CD14-positive monocyte (primary cell): ENCODE measurements around the gene NOP14. TPM values are rescaled to one million over a fixed set of nuclear protein-coding genes. Genes with fewer than 3 reads are reported as not detected.

ENCODE experiments used
- DNase-seq, 3 donors: peaks; one replicate each; pipeline ENCODE4 v3.0.0-alpha.2; 2011 to 2022
- H2AFZ ChIP-seq: 2 replicates; pipeline ENCODE4 v1.6.0; 2012; ENCODE audit warnings: mild to moderate bottlenecking, low read depth, low read length, inconsistent platforms; ENCODE audit not compliant: insufficient read depth, poor library complexity, severe bottlenecking
- H3K27ac ChIP-seq, 2 donors: 1 replicate in 1 of 2; 2 replicates in 1 of 2; pipeline ENCODE4 v1.5.1; 2012 to 2013; ENCODE audit warnings: low read length in 2 of 2, control low read depth in 1 of 2, inconsistent platforms in 1 of 2, low read depth in 1 of 2, mild to moderate bottlenecking in 1 of 2
- H3K27me3 ChIP-seq, 2 donors: one replicate each; pipeline versions ENCODE4 v1.6.0 to v1.6.1; 2011 to 2013; ENCODE audit warnings: low read length in 2 of 2; ENCODE audit not compliant: control insufficient read depth in 2 of 2, insufficient read depth in 2 of 2
- H3K36me3 ChIP-seq, 2 donors: replicated peaks in 1 of 2; 1 replicate in 1 of 2; 2 replicates in 1 of 2; pipeline versions ENCODE4 v1.5.1 to v1.6.1; 2012 to 2013; ENCODE audit warnings: low read length in 2 of 2, control low read depth in 1 of 2, inconsistent platforms in 1 of 2, mild to moderate bottlenecking in 1 of 2; ENCODE audit not compliant: insufficient read depth in 2 of 2, control insufficient read depth in 1 of 2
- H3K4me1 ChIP-seq, 2 donors: 1 replicate in 1 of 2; 2 replicates in 1 of 2; pipeline versions ENCODE4 v1.5.1 to v1.6.1; 2012 to 2013; ENCODE audit warnings: low read length in 2 of 2, control low read depth in 1 of 2, inconsistent platforms in 1 of 2, mild to moderate bottlenecking in 1 of 2, moderate library complexity in 1 of 2; ENCODE audit not compliant: insufficient read depth in 2 of 2, control insufficient read depth in 1 of 2
- H3K4me2 ChIP-seq: replicated peaks from 2 replicates; pipeline ENCODE3; 2012; ENCODE audit warnings: low read length, moderate library complexity, mild to moderate bottlenecking; ENCODE audit not compliant: poor library complexity, severe bottlenecking; ENCODE audit errors: extremely low read depth
- H3K4me3 ChIP-seq, 3 experiments: fragments of 200-600 bp in 1 of 3; sonication (generic) in 1 of 3; replicated peaks in 1 of 3; 1 replicate in 2 of 3; 2 replicates in 1 of 3; pipeline ENCODE4 v1.5.1; 2011 to 2013; ENCODE audit warnings: low read length in 3 of 3, mild to moderate bottlenecking in 3 of 3, control low read depth in 2 of 3, low read depth in 2 of 3, inconsistent platforms in 1 of 3, moderate library complexity in 1 of 3
- H3K79me2 ChIP-seq: 2 replicates; pipeline ENCODE4 v1.6.0; 2012; ENCODE audit warnings: mild to moderate bottlenecking, control low read depth, inconsistent platforms, low read length, moderate library complexity; ENCODE audit not compliant: insufficient read depth
- H3K9ac ChIP-seq: 2 replicates; pipeline ENCODE4 v1.6.0; 2017; ENCODE audit warnings: low read length, mild to moderate bottlenecking; ENCODE audit not compliant: insufficient read depth, poor library complexity, severe bottlenecking
- H3K9me3 ChIP-seq, 2 donors: replicated peaks in 1 of 2; 1 replicate in 1 of 2; 2 replicates in 1 of 2; pipeline versions ENCODE4 v1.5.1 to v1.6.1; 2012 to 2013; ENCODE audit warnings: low read length in 2 of 2, control low read depth in 1 of 2; ENCODE audit not compliant: control insufficient read depth in 1 of 2, insufficient read depth in 1 of 2
- H4K20me1 ChIP-seq: 2 replicates; pipeline ENCODE4 v1.6.0; 2012; ENCODE audit warnings: mild to moderate bottlenecking, low read length, control low read depth, moderate library complexity; ENCODE audit not compliant: insufficient read depth
- H3K27ac Mint-ChIP-seq, 7 donors: one replicate each; pipeline ENCODE4 v1.8.0; 2020; ENCODE audit warnings: mild to moderate bottlenecking in 7 of 7, mixed read lengths in 7 of 7, moderate library complexity in 6 of 7, inconsistent platforms in 2 of 7
- H3K27me3 Mint-ChIP-seq, 3 donors: one replicate each; pipeline ENCODE4 v1.8.0; 2021 to 2022; ENCODE audit warnings: low read depth in 3 of 3, mild to moderate bottlenecking in 3 of 3, mixed read lengths in 3 of 3, moderate library complexity in 3 of 3, inconsistent platforms in 1 of 3
- H3K36me3 Mint-ChIP-seq, 2 donors: one replicate each; pipeline ENCODE4 v1.8.0; 2020; ENCODE audit warnings: mixed read lengths in 2 of 2, inconsistent platforms in 1 of 2, mild to moderate bottlenecking in 1 of 2
- H3K4me1 Mint-ChIP-seq: one replicate; pipeline ENCODE4 v1.8.0; 2020; ENCODE audit warnings: mild to moderate bottlenecking, mixed read lengths
- H3K4me3 Mint-ChIP-seq, 2 donors: one replicate each; pipeline ENCODE4 v1.8.0; 2020; ENCODE audit warnings: mild to moderate bottlenecking in 2 of 2, mixed read lengths in 2 of 2, moderate library complexity in 1 of 2
- H3K9me3 Mint-ChIP-seq, 7 donors: one replicate each; pipeline ENCODE4 v1.8.0; 2020 to 2022; ENCODE audit warnings: mixed read lengths in 7 of 7, mild to moderate bottlenecking in 6 of 7, moderate library complexity in 6 of 7, inconsistent platforms in 2 of 7
- WGBS: methylation state at CpG from one replicate; pipeline ENCODE4 v1.1.5; 2013; ENCODE audit warnings: missing lambda C conversion rate; ENCODE audit not compliant: insufficient coverage; 5-methylcytosine and 5-hydroxymethylcytosine counted together
- intact Hi-C, 2 donors: fragments of 100-400 bp; cut with micrococcal nuclease; formaldehyde crosslinking; loops; one replicate each; pipeline versions ENCODE4 v1.15.0 to v1.15.1; 2023
- polyA plus RNA-seq, 3 donors: library from polyadenylated mRNA; depleted of rRNA in 1 of 3; unstranded in 2 of 3; stranded (reverse) in 1 of 3; fragments of 300-500 nt in 2 of 3; fragments of >200 nt in 1 of 3; fragmentation: Illumina TruSeq in 2 of 3; gene quantifications; 1 replicate in 2 of 3; 2 replicates in 1 of 3; pipeline ENCODE4 v1.2.3, GENCODE V29; 2012 to 2021
- TF ChIP-seq, protein P1 (sequence below): fragments of 200-600 bp; IDR thresholded peaks from one replicate; pipeline ENCODE4 v1.8.0; 2022; ENCODE audit warnings: antibody characterized with exemption, mild to moderate bottlenecking

NOP14 gene
- polyA plus RNA-seq, 3 donors: 3.9 to 6.2 (median 4.3) TPM

DNA sequence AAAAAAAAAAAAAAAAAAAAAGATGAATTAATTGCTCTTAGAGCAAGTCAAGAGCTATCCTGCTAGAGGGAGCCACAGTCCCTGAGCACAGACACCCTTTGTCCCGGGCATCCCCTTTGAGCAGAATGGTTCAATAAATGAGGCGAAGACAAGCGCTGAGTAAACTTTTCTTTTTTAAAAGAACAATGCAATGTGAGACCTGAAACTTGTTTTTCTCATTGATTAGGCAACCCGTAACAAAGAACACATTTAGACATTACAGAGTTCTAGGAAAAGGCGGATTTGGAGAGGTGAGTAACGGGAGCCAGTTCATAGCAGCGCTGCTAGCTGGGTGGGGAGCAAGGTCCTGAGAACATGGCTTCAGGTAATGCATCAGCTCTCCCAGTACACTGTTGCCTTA, 46.2 kb upstream of the NOP14 start:
- no peak overlapping the region for H3K27ac Mint-ChIP-seq
- H3K4me3 Mint-ChIP-seq: no peak overlapping the region
- peaks cover 0 to 3% (median 0%) of the 10 kb centered on the region in 3 donors for H3K27me3 Mint-ChIP-seq
- Histone ChIP-seq H4K20me1 (no peaks in the 10 kb centered on the region), H3K27me3 (no peaks in the 10 kb centered on the region), H3K4me2 (no peak overlapping the region), H3K9me3 (no peaks in the 10 kb centered on the region), H3K4me1 (no peaks in the 10 kb centered on the region), H2AFZ (no peak overlapping the region), H3K79me2 (no peaks in the 10 kb centered on the region), H3K36me3 (no peaks in the 10 kb centered on the region), H3K9ac (no peak overlapping the region), H3K4me3 (no peak overlapping the region), H3K27ac (no peak overlapping the region)
- DNase-seq: no peak
- H3K9me3 Mint-ChIP-seq: no peaks in the 10 kb centered on the region
- WGBS: 89% methylated on average over 5 of the region's 7 CpGs
- TF ChIP-seq, protein P1, sequence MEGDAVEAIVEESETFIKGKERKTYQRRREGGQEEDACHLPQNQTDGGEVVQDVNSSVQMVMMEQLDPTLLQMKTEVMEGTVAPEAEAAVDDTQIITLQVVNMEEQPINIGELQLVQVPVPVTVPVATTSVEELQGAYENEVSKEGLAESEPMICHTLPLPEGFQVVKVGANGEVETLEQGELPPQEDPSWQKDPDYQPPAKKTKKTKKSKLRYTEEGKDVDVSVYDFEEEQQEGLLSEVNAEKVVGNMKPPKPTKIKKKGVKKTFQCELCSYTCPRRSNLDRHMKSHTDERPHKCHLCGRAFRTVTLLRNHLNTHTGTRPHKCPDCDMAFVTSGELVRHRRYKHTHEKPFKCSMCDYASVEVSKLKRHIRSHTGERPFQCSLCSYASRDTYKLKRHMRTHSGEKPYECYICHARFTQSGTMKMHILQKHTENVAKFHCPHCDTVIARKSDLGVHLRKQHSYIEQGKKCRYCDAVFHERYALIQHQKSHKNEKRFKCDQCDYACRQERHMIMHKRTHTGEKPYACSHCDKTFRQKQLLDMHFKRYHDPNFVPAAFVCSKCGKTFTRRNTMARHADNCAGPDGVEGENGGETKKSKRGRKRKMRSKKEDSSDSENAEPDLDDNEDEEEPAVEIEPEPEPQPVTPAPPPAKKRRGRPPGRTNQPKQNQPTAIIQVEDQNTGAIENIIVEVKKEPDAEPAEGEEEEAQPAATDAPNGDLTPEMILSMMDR: no peak
- H3K4me1 Mint-ChIP-seq: no peaks in the 10 kb centered on the region
- intact Hi-C loops: no loop called here
- no peaks in the 10 kb centered on the region for H3K36me3 Mint-ChIP-seq

DNA sequence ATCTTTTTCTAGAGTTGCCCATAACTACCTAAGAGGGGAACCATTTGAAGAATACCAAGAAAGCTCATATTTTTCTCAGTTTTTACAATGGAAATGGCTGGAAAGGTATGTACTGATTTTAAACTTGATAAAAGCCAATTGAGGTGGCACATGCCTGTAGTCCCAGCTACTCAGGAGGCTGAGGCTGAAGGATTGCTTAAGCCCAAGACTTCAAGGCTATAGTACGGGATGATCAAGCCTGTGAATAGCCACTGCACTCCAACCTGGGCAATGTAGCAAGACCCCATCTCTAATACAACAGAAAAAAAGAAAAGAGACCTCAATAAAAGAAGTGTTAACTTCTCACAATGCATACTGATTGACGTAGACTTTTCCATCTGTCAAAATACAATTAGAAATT, 44.5 kb upstream of the NOP14 start:
- intact Hi-C loops: no loop called here

More for the DNA sequence above, 44.5 kb upstream of the NOP14 start:
- no peak overlapping the region for H3K4me3 Mint-ChIP-seq
- DNase-seq: no peak
- H3K36me3 ChIP-seq: no peaks in the 10 kb centered on the region
- H3K9ac ChIP-seq: no peak overlapping the region
- H3K4me2 ChIP-seq: no peak overlapping the region
- H3K4me3 ChIP-seq: no peak overlapping the region
- H4K20me1 ChIP-seq: no peaks in the 10 kb centered on the region
- no peaks in the 10 kb centered on the region for H3K79me2 ChIP-seq
- H3K27me3 Mint-ChIP-seq: peaks cover 0 to 3% (median 2%) of the 10 kb centered on the region in 3 donors
- no peaks in the 10 kb centered on the region for H3K4me1 Mint-ChIP-seq
- no peak overlapping the region for H2AFZ ChIP-seq
- WGBS: no CpG with 5 or more reads among the region's 2 CpGs
- no peak overlapping the region for H3K27ac ChIP-seq
- H3K27me3 ChIP-seq: no peaks in the 10 kb centered on the region
- no peaks in the 10 kb centered on the region for H3K9me3 ChIP-seq
- H3K36me3 Mint-ChIP-seq: no peaks in the 10 kb centered on the region
- no peaks in the 10 kb centered on the region for H3K9me3 Mint-ChIP-seq
- H3K4me1 ChIP-seq: no peaks in the 10 kb centered on the region
- no peak overlapping the region for H3K27ac Mint-ChIP-seq
- TF ChIP-seq, protein P1: no peak
